Central memory CD8-positive, alpha-beta T cell (primary cell): ENCODE data around the gene PRDM11.

Experiments used
- ATAC-seq: fragments of 150-1000 bp; cut with Tn5 transposase; replicated peaks from 2 replicates; pipeline ENCODE4 v1.10.0; 2022; ENCODE audit warnings: mild to moderate bottlenecking, moderate FRiP score, moderate number of reproducible peaks; ENCODE audit not compliant: poor library complexity, severe bottlenecking; ENCODE audit errors: extremely low read depth
- DNase-seq, 2 donors: peaks; one replicate each; pipeline ENCODE4 v3.0.0; 2021; ENCODE audit warnings: low spot score in 2 of 2
- H3K27ac Mint-ChIP-seq: one replicate; pipeline ENCODE4 v1.8.0; 2022; ENCODE audit warnings: low read depth, mild to moderate bottlenecking, moderate library complexity, mixed read lengths
- H3K27me3 Mint-ChIP-seq: one replicate; pipeline ENCODE4 v1.8.0; 2022; ENCODE audit warnings: mixed read lengths
- H3K36me3 Mint-ChIP-seq: one replicate; pipeline ENCODE4 v1.8.0; 2022; ENCODE audit warnings: mild to moderate bottlenecking, moderate library complexity, mixed read lengths; ENCODE audit not compliant: insufficient read depth
- H3K4me1 Mint-ChIP-seq: one replicate; pipeline ENCODE4 v1.8.0; 2022; ENCODE audit warnings: mixed read lengths
- H3K4me3 Mint-ChIP-seq: one replicate; pipeline ENCODE4 v1.8.0; 2022; ENCODE audit warnings: mild to moderate bottlenecking, moderate library complexity, mixed read lengths
- H3K9me3 Mint-ChIP-seq: one replicate; pipeline ENCODE4 v1.8.0; 2022; ENCODE audit warnings: mixed read lengths

PRDM11 gene

GRCh38 chr11:45165386-45165785 lies 18.9 kb downstream of the PRDM11 start:
- Mint-ChIP-seq H3K4me3 (no peak overlapping the region), H3K4me1 (peaks cover 38% of the 10 kb centered on the region), H3K27ac (no peak overlapping the region), H3K9me3 (no peaks in the 10 kb centered on the region), H3K27me3 (no peaks in the 10 kb centered on the region), H3K36me3 (peaks cover 2% of the 10 kb centered on the region)
- DNase-seq = no peak
- no peak for ATAC-seq

DNA sequence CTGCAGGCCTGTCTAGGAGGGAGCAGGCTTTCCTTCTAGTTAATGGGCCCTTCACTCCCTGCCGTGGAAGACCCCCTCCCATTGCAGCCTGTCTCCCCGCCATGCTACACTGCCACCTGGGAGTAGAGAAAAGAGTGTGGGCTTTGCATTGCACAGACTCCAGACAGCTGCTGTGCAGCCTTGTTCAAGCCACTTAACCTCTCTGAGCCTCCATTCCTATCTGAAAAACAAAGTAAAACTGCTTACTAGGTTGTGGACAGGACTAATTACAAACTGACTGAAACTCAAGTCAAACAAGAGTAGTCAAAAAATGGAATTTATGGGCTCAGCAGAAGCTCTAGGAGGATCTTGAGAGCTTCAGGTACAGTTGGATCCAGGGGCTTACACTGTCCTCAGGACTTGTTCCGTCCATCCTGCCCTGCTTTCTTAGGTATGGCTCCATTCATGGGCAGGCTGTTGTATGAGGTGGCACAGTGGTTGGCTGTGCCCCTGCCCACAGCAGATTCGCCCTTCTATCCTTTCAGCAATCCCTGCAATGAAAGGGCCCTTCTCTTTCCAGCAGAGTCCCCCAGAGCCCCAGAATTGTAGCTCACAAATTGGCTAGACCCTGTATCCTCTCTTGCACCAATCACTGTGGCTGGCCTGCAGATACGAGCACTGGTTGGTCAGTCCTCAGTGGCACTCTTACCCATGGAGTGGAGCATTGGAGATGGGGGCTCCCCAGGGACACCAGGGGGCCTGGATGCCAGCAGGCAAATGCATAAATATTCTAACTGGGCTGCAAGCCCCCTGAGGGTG lies 19.6 kb downstream of the PRDM11 start:
- Mint-ChIP-seq H3K27ac (peak overlapping the region; percentile 9), H3K4me3 (no peak overlapping the region), H3K27me3 (no peaks in the 10 kb centered on the region), H3K36me3 (peaks cover 2% of the 10 kb centered on the region), H3K4me1 (peaks cover 42% of the 10 kb centered on the region), H3K9me3 (no peaks in the 10 kb centered on the region)
- ATAC-seq (no peak), DNase-seq (no peak)

- Mint-ChIP-seq H3K27ac (peak overlapping the region; percentile 9), H3K4me3 (no peak overlapping the region), H3K27me3 (no peaks in the 10 kb centered on the region), H3K9me3 (no peaks in the 10 kb centered on the region), H3K36me3 (peaks cover 2% of the 10 kb centered on the region), H3K4me1 (peaks cover 42% of the 10 kb centered on the region)
- ATAC-seq (no peak), DNase-seq (no peak)
Observed at GRCh38 chr11:45166604-45166897, 20.1 kb downstream of the PRDM11 start.

GRCh38 chr11:45167283-45167682 lies 20.8 kb downstream of the PRDM11 start:
- ATAC-seq (no peak), DNase-seq (no peak)
- peaks cover 36% of the 10 kb centered on the region for H3K4me1 Mint-ChIP-seq
- no peaks in the 10 kb centered on the region for H3K9me3 Mint-ChIP-seq
- no peaks in the 10 kb centered on the region for H3K27me3 Mint-ChIP-seq
- peak overlapping the region; percentile 9 for H3K27ac Mint-ChIP-seq
- H3K4me3 Mint-ChIP-seq = no peak overlapping the region
- peaks cover 2% of the 10 kb centered on the region for H3K36me3 Mint-ChIP-seq

DNA sequence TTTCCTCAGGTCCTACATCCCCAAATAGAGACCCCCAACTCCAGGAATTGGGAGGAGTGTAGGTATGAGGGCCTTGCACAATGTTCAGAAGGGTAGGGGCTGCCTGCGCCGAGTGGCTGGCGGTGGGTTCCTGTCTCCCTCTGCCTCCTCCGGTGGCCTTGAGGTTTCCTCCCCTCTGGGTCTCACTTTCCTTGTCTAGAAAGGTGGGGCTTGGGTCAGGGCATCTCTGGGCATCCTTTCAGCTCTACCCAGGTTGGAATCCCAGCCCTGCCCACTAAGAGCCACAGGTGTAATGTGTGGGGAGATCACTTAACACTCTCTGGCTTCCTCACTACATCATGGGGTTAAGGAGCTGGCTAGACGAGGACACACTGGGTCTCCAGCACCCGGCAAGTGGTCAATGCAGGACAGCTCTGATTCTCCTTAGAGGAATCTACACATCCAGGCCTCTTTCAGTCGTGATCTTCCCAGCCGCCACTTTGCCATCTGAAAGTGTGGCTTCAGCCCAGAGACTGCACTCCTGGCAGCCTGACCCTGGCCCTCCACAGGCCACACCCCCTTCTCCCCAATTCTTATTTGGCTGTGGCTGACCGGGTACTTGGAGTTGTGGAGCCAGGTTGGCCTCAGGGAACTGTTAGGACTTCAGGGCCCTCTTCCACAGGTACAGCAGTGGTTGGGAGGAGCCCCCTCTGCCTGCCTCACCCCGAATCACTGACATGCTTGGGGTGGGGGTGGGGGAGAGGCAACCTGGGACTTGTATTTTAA lies 22.1 kb downstream of the PRDM11 start:
- H3K4me3 Mint-ChIP-seq = no peak overlapping the region
- H3K4me1 Mint-ChIP-seq = peaks cover 25% of the 10 kb centered on the region
- peaks cover 2% of the 10 kb centered on the region for H3K36me3 Mint-ChIP-seq
- ATAC-seq (no peak), DNase-seq (no peak)
- no peak overlapping the region for H3K27ac Mint-ChIP-seq
- no peaks in the 10 kb centered on the region for H3K27me3 Mint-ChIP-seq
- H3K9me3 Mint-ChIP-seq = no peaks in the 10 kb centered on the region

DNA sequence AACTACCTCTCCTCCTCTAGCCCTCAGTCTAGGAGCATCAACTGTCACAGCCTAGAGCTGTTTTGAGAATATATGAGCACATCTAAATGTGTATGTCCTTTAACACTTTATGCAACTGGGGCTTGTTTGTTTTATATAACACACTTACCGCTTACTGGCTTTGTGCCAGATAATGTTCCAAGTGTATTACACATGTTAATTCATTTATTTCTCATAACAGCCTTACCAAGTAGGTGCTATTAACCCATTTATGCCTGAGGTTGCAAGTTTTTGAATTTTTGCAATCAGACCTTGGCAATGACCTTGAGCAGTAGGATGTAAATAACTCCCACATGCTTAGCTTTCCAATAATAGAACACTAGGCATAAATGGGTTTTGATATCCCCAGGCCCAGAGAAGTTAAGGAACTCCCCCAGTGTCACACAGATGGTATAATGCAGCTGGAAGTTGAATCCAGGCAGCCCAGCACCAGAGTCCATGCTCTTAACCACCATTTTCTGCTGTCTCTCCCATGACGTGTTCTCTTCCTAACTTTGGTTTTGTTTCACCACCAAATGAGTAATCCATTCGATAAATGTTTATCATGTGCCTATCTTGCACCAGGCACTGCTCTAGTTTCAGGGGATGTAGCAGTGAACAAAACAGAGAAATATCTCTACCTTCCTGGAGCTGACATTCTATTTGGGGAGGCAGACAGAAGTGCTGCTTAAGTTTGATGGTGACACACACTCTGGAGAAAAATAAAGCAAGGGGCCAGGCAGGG lies 23.1 kb downstream of the PRDM11 start:
- ATAC-seq = no peak
- H3K27ac Mint-ChIP-seq = no peak overlapping the region
- no peak for DNase-seq

GRCh38 chr11:45170484-45170883 lies 24.0 kb downstream of the PRDM11 start:
- Mint-ChIP-seq H3K27me3 (no peaks in the 10 kb centered on the region), H3K4me1 (peaks cover 24% of the 10 kb centered on the region), H3K27ac (no peak overlapping the region), H3K9me3 (no peaks in the 10 kb centered on the region), H3K36me3 (peaks cover 2% of the 10 kb centered on the region), H3K4me3 (no peak overlapping the region)
- no peak for ATAC-seq
- DNase-seq = no peak

More for the DNA sequence above, 23.1 kb downstream of the PRDM11 start:
- Mint-ChIP-seq H3K36me3 (peaks cover 3% of the 10 kb centered on the region), H3K27me3 (no peaks in the 10 kb centered on the region), H3K9me3 (no peaks in the 10 kb centered on the region), H3K4me1 (peaks cover 24% of the 10 kb centered on the region), H3K4me3 (no peak overlapping the region)

- Mint-ChIP-seq H3K27ac (no peak overlapping the region), H3K4me1 (peaks cover 24% of the 10 kb centered on the region), H3K36me3 (peaks cover 2% of the 10 kb centered on the region), H3K9me3 (no peaks in the 10 kb centered on the region), H3K4me3 (no peak overlapping the region), H3K27me3 (no peaks in the 10 kb centered on the region)
- ATAC-seq (no peak), DNase-seq (no peak)
Observed at GRCh38 chr11:45171550-45171949, 25.1 kb downstream of the PRDM11 start.

DNA sequence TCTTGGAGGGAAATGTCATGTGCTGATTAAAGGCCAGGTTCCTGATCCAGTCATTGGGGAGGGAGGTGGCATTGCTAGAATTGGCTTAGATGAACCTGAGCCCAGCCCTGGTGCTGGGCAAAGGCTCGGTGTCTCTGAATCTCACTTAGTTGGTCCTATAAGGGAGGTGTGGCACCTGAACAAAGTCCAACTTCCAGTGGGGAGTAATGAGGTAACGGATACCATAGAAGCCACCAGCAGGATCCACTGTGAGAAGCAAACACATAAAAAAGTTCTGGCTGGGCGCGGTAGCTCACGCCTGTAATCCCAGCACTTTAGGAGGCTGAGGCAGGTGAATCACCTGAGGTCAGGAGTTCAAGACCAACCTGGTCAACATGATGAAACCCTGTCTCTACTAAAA lies 26.6 kb downstream of the PRDM11 start:
- H3K4me3 Mint-ChIP-seq = no peak overlapping the region
- H3K36me3 Mint-ChIP-seq = peaks cover 2% of the 10 kb centered on the region
- no peak for ATAC-seq
- no peak for DNase-seq
- no peaks in the 10 kb centered on the region for H3K9me3 Mint-ChIP-seq
- H3K4me1 Mint-ChIP-seq = peaks cover 32% of the 10 kb centered on the region
- no peak overlapping the region for H3K27ac Mint-ChIP-seq
- no peaks in the 10 kb centered on the region for H3K27me3 Mint-ChIP-seq

- Mint-ChIP-seq H3K9me3 (no peaks in the 10 kb centered on the region), H3K4me3 (no peak overlapping the region), H3K27me3 (no peaks in the 10 kb centered on the region), H3K4me1 (peaks cover 37% of the 10 kb centered on the region), H3K36me3 (peaks cover 2% of the 10 kb centered on the region), H3K27ac (no peak overlapping the region)
- DNase-seq (no peak), ATAC-seq (no peak)
Observed at GRCh38 chr11:45174168-45174835, 27.9 kb downstream of the PRDM11 start.

DNA sequence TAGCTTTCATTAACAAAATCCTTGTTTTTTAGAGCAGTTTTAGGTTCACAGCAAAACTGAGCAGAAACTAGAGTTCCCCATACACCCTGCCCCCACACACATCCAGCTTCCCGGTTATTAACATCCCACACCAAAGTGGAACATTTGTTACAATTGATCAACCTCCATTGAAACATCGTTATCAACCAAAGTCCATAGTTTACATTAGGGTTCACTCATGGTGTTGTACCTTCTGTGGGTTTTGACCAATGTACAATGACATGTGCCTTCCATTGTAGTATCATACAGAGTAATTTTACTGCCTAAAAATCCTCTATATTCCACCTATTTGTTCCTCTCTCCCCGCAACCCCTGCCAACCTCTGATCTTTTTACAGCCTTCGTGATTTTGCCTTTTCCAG lies 28.5 kb downstream of the PRDM11 start:
- no peak overlapping the region for H3K27ac Mint-ChIP-seq
- DNase-seq (no peak), ATAC-seq (no peak)
- peaks cover 2% of the 10 kb centered on the region for H3K36me3 Mint-ChIP-seq
- H3K4me3 Mint-ChIP-seq = no peak overlapping the region
- peaks cover 38% of the 10 kb centered on the region for H3K4me1 Mint-ChIP-seq
- H3K27me3 Mint-ChIP-seq = no peaks in the 10 kb centered on the region
- no peaks in the 10 kb centered on the region for H3K9me3 Mint-ChIP-seq

- H3K4me3 Mint-ChIP-seq = no peak overlapping the region
- H3K27ac Mint-ChIP-seq = no peak overlapping the region
- no peaks in the 10 kb centered on the region for H3K9me3 Mint-ChIP-seq
- no peak for DNase-seq
- H3K27me3 Mint-ChIP-seq = no peaks in the 10 kb centered on the region
- peaks cover 2% of the 10 kb centered on the region for H3K36me3 Mint-ChIP-seq
- H3K4me1 Mint-ChIP-seq = peaks cover 29% of the 10 kb centered on the region
- ATAC-seq = no peak
Observed at GRCh38 chr11:45176996-45177395, 30.6 kb downstream of the PRDM11 start.
